GM18502 (cell line): Measurements from ENCODE around the gene PPP1R9B.

Experiments
- ATAC-seq: cut with Tn5 transposase; IDR thresholded peaks from one replicate; pipeline ENCODE4 v1.9.1; 2021; ENCODE audit warnings: mild to moderate bottlenecking; ENCODE audit not compliant: unreplicated experiment, poor library complexity

The PPP1R9B gene

GRCh38 chr17:50146230-50146926 lies 4.1 kb downstream of the PPP1R9B start:
- no peak for ATAC-seq

- no peak for ATAC-seq
These were observed 4.8 kb downstream of the PPP1R9B start for GRCh38 chr17:50145532-50146229.

GRCh38 chr17:50144845-50145531 lies 5.5 kb downstream of the PPP1R9B start:
- ATAC-seq: no peak

GRCh38 chr17:50144355-50144754 lies 6.1 kb downstream of the PPP1R9B start:
- no peak for ATAC-seq

- ATAC-seq: no peak
These were observed 6.9 kb downstream of the PPP1R9B start for GRCh38 chr17:50143461-50144176.

- no peak for ATAC-seq
These were observed 8.7 kb downstream of the PPP1R9B start for GRCh38 chr17:50141745-50142110.

- no peak for ATAC-seq
These were observed 9.3 kb downstream of the PPP1R9B start for GRCh38 chr17:50141026-50141744.

GRCh38 chr17:50139950-50140885 lies 10.3 kb downstream of the PPP1R9B start:
- ATAC-seq: peak; percentile 57

- ATAC-seq: no peak
These were observed 11.2 kb downstream of the PPP1R9B start for GRCh38 chr17:50139185-50139783.

- ATAC-seq: no peak
These were observed 13.4 kb downstream of the PPP1R9B start for GRCh38 chr17:50137042-50137441.

- ATAC-seq: no peak
These were observed 14.3 kb downstream of the PPP1R9B start for GRCh38 chr17:50136096-50136687.

- no peak for ATAC-seq
These were observed 15.0 kb downstream of the PPP1R9B start for GRCh38 chr17:50135316-50136095.

- ATAC-seq: no peak
These were observed 16.0 kb downstream of the PPP1R9B start for GRCh38 chr17:50134206-50135110.

- ATAC-seq: no peak
These were observed 16.7 kb downstream of the PPP1R9B start for GRCh38 chr17:50133769-50134099.

- no peak for ATAC-seq
These were observed 17.3 kb downstream of the PPP1R9B start for GRCh38 chr17:50133028-50133768.
